T-helper 9 cell (primary cell): ENCODE measurements around the gene APCDD1.
A peak's percentile ranks its signal among the peaks of the same experiment; 100 is the strongest.
"Not testable (repeated sequence)": the region's sequence is repeated elsewhere in the genome, so short reads cannot be mapped to it uniquely, and the experiment has no call there.

Experiments
- DNase-seq: peaks from one replicate; pipeline ENCODE4 v3.0.0-alpha.2; 2020

The APCDD1 gene

GRCh38 chr18:10463741-10464140 is 9.3 kb downstream of the APCDD1 start:
- no peak for DNase-seq

DNA sequence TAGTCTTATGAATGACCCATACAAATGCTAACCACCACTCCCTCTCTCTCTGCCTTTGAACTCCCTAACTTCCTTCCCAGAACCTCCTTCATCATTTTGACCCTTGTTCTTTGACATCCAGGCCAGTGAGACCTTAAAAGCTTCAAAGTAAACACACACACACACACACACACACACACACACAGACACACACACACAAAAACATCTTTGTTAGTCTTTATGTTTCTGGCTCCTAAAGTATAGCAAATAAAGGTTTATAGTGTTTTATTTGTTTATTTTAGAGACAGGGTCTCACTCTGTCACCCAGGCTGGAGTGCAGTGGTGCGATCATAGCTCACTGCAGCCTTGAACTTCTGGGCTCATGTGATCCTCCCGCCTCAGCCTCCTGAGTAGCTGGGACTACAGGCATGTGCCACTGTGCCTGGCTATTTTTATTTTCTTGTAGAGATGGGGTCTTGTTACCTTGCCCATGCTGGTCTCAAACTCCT is 9.8 kb downstream of the APCDD1 start:
- DNase-seq: not testable (repeated sequence)

DNA sequence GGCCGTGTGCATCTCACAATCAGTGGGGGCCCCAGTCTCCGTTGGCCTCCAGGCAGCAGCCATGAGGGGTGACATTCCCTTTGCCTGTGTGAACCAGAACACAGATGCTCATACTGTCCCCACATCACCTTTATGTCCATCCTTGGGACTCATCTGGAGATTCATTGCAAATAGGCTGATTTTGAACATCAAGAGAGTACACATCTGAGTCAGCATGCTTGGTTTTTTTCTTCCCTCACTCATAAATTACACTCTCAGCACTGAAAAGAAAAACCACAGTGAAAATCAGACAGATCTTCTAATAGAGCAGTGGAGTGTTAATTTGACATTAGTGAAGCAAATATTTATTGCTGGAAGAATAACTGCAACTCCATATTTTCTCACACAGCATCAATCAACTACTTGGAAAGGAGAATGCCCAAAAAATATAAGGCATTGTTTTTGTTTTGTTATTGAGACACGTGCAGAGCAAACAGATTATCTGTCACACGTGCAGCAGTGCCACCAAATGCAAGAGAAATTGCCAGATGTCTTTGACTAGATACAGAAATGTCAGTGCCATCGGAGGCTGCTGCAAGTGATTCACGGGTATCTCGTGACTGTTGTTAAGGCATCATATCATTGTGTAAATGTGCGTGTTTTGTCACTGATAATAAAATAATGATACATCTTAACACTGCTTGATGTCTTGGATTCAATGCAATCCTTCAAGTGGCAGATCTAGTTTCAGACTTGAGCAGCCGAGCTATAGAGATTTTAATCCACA is 10.9 kb downstream of the APCDD1 start:
- DNase-seq: no peak

DNA sequence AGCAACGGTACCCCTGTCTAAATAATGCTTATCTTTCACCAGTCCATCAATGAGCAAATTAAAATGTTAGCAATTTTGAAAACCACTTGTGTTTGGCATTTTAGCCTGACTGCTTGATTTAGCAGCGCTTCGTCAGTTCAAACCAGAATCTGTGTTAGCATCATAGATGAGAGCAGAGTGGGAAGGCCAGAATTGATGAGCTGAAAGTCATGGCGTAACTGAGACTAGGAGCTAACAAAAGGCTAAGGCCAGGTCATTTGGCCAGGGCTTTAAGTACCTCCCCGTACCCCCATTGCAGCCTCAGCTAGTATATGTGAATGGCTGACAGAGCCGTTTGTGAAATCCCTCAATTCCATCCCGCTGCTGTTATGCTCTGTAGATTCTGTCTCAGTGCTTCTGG is 16.0 kb downstream of the APCDD1 start:
- no peak for DNase-seq

DNA sequence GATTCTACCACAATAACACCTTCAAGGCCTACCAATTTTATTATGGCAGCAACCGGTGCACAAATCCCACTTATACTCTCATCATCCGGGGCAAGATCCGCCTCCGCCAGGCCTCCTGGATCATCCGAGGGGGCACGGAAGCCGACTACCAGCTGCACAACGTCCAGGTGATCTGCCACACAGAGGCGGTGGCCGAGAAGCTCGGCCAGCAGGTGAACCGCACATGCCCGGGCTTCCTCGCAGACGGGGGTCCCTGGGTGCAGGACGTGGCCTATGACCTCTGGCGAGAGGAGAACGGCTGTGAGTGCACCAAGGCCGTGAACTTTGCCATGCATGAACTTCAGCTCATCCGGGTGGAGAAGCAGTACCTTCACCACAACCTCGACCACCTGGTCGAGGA is 17.1 kb downstream of the APCDD1 start:
- no peak for DNase-seq

DNA sequence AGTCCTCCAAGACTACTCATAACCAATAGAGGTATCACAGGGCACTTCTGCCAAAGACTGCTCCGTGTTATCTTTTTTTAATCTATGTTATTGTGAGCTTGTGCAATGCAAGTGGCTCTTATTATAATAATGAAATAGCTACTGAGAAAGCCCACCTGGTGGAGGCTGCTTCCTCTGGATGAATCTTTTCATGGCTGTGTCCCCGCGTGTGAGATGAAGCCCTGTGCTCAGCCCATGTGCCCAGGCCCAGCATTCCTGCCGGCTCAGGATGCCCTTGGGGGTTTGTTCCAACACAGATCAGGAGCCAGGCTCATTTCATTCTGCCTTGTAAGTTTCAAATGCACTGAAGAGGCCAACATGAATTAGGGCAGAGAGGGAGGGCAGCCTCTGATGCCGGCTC is 18.7 kb downstream of the APCDD1 start:
- no peak for DNase-seq

GRCh38 chr18:10474309-10474708 is 19.9 kb downstream of the APCDD1 start:
- DNase-seq: no peak

GRCh38 chr18:10475276-10475653 is 20.8 kb downstream of the APCDD1 start:
- DNase-seq: no peak

DNA sequence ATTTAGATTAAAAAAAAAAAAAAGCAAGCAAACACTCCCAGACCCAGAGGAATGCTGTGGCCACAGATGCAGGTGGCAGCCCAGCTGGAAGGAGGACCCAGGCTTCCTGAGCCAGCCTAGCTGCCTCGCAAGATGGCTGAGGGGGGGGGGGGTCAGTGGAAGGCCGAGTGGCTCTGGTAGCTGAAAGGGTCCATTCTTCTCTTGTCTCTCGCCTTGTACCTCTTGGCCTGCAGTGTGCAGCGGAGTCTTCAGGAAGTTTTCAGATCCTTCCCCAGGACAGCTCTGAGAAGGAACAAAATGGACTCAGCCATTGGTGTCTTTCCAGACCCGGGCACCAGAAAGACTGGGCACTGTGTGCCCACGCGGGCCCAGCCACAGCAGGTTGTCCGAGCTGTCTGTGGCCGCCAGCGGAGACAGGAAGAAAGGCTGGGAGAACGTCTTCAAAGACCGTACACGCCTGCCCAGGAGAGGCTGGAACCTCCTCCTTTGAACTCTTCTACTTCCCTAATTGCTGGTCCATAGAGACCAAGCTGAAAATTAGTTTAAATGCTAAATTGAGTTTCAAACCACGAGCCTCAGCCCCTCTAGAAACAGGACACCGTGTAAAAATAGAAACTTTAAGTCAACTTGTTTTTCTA is 21.3 kb downstream of the APCDD1 start:
- no peak for DNase-seq

- no peak for DNase-seq
Measured at GRCh38 chr18:10476338-10476791, 21.9 kb downstream of the APCDD1 start.

DNA sequence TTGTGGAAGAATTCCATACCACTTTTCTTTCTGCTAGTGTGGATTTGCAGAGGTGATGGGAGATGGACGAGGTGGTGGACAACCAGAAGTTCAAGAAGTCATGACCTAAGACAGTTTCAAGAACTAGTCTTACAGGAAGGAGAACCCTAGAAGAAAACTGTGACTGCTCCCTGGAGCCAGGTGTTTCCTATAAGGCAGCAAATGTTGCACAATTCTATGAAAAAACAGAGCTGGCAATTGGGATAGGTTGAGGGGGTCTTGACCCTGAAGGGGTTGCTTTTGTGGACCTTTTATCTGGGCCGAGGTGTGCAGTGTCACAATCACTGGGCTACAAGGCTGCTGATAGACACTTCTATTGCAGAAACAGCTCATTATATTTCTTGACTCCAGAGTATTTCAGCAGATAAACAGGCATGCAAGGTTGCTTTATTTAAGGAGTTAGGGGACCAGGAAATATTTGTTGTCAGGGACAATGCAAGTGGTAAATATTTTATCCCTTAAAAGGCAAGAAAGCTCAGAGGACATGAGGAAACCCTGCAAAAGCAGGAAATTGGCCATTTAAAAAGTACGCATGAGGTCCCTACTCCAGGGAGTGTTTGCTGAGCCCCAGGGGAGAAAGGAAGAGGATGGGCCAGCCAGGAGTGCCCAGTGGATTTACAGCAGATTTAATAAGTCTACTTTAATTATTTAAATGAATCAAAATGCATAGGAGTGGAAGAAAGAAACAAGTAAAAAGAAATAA is 22.9 kb downstream of the APCDD1 start:
- DNase-seq: no peak

DNA sequence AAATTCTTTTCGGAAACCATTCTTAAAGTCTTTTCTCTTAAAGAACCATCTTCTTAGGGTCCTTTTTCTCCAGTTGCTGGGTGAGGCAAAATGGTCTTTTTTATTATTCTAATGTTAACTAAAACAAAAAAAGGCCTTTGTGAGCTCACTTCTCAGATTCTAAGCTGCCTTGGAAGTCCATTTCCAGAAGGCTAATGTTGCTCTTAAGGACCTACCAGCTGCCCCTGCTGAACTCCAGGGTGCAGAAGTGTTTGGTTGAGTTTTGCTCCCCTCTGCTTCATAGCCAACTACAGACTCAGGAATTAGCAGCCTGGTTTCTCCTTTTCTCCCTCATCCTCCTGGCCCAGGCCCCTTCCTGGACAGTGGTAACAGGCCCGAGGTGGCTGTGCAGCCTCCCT is 23.4 kb downstream of the APCDD1 start:
- DNase-seq: no peak

DNA sequence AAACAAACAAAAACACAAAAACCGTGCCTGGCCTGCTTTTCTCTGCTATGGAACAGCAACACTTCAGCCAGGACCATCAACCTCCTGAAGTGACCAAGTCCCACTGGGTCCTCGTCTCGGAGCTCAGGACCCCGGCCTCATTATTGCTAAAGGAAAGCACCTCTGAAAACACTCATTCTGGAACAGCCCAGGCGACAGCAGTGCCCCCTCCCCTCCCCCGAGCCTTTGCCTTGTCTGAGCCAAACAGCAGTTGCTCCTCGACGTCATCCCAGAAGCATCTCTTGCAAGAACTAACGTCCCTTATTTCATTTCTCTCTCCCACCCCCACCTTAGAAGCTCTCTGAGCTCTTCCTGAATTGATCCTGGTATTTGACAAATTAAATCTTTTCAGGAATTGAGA is 27.4 kb downstream of the APCDD1 start:
- no peak for DNase-seq

DNA sequence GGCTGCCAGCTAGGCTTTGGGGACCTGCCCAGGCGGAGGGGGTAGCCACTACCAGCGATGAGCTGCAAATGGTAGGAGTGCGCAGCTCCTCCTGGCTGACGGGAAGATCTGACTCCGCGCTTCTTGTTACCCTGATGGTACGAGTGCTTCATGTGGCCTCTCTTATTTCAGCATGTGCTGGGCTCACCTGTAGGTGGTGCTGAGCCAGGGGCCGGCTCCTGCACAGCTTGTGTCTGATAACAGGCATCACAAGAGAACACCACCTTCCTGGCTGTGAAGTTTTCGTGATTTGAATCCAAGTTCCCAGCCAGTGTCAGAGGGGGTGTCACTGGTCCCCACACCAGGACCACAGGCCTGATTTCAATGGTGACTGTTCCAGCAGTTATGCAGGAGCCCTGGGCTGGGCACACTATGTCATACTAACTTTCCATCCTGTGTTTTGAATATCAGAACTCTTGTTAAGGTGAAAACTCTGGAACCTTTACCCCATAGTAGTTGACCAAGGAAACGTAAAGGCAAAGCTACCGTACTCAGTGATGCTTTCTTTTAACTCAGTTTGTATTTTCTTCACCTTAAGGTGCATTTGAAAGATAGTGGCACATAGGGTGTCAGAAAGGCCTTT is 28.0 kb downstream of the APCDD1 start:
- DNase-seq: no peak

DNA sequence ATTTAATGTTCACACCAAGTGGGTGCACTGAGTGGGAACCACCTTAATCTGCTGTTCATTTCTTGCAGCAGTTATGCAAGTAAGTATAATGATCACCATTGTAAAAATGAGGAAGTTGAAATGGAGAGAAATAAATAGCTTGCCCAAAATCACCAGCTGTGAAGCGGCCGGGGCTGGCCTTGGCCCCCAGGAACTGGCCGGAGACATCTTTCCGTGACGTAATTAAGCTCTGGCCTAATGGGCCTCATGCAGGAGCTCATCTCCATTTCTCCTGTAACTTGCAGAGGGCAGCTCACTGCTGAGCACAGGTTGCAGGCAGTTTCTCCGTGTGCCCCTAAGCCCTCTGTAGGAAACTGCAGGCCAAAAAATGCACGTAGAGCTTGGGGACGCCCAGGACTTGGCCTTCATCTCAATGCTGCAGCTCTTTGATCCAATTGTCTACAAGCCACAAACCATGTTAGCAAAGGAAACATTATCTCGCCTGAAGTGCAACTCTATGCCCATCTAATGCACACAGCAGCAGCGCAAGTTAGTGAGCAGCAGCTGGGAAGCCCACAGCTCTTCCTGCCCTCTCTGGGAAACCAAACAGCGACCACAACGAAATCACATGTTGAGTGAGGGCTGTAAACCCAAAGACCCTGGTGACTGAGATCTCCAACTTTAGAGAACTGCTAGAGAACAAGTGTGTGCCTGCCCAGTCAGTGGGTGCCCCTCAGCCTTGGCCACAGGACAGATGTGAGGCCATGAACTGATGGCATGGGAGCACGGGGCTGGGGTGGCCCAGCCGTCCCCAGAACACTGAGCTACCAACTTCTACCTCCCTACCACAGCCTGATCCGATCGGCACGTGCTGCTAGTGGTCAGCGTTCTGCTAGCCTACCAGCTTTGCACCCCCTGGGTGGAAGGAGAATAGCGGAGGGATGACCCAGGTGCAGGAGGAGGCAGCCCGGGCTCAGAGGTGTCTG is 28.8 kb downstream of the APCDD1 start:
- DNase-seq: no peak

DNA sequence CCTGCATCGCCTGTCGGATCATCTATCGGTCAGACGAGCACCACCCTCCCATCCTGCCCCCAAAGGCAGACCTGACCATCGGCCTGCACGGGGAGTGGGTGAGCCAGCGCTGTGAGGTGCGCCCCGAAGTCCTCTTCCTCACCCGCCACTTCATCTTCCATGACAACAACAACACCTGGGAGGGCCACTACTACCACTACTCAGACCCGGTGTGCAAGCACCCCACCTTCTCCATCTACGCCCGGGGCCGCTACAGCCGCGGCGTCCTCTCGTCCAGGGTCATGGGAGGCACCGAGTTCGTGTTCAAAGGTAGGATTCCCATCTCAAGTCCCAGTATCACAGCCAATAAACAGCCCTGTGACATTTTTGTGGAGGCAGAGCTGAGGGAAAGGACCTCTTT is 31.0 kb downstream of the APCDD1 start:
- no peak for DNase-seq

DNA sequence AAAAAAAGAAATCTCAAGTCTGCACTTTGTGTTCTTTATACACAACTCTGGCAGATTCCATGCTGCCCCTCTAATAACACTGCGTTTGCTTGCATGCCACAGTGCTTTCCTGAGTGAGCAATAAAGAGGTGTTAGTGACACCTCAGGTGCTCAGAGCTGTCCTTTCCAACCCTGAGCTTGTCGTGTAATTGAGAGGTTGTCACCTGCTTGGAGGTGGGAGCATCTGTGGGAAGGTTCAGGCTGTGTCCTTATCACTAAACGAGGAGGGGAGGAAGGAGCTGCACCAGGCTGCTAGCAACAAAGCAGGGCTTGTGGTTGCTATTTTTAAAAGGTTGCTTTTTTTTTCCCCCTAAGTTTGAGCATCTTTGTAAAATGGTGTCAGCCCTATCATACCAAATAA is 31.9 kb downstream of the APCDD1 start:
- no peak for DNase-seq

GRCh38 chr18:10487154-10487553 is 32.7 kb downstream of the APCDD1 start:
- no peak for DNase-seq

- no peak for DNase-seq
Measured at GRCh38 chr18:10488017-10488416, 33.6 kb downstream of the APCDD1 start.

DNA sequence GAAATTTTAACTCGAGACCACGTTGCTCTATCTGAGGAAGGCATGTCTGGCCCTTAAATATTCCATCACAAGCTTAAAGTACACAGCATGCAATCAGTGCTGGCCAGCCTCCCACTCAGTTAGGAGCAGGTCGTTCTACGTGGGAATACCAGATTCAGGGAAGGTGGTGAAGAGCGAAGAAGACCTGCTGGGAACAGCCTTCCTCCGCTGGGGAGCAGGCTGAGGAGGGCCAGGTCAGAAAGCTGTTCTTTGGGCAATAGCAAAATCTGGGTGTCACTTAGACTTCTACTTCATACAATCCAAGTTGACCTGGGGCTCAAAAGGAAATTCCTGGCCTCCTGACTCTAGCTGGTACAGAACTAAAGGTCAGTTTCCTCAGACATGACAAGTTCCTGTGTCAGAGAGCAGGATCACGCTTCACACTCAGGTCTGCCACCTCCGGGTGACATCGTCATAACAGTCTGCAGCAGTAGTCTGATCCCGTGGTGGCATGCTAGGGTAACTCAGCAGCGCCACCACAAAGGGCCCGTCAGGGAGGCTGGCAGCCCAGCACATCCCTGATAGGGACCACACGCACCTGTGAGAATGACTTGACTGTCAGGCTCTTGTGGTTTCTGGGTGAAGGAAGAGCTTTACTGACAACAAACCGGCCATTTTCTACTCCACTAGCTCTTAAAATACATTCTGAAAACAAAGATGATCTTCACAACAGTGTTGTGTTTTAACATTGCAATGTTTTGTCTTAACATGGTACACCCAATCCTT is 36.1 kb downstream of the APCDD1 start:
- DNase-seq: peak; percentile 23

DNA sequence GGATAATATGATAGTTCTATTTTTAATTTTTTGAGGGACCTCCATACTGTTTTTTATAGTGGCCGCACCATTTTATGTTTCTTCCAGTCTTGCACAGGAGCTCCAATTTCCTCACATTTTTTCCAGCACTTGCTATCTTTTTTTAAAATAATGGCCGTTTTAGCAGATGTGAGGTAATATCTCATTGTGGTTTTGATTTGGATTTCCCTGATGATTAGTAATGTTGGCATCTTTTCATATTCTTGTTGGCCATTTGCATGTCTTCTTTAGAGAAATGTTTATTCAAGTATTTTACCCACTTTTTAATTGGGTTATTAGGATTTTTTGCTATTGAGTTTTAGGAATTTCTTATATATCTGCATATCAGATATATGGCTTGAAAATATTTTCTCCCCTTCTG is 41.5 kb downstream of the APCDD1 start:
- no peak for DNase-seq
